SK-N-SH (cell line): ENCODE data around the gene AIFM3.

Experiments used
- EP300 ChIP-seq, 2 experiments: IDR thresholded peaks; 2 replicates each; pipeline versions ENCODE4 v1.4.0 to v1.6.1; 2012; ENCODE audit warnings: borderline replicate concordance in 1 of 2, low read depth in 1 of 2, low read length in 1 of 2
- YY1 ChIP-seq: IDR thresholded peaks from 2 replicates; pipeline ENCODE4 v1.4.0; 2012; ENCODE audit warnings: low read depth, mild to moderate bottlenecking

DNA sequence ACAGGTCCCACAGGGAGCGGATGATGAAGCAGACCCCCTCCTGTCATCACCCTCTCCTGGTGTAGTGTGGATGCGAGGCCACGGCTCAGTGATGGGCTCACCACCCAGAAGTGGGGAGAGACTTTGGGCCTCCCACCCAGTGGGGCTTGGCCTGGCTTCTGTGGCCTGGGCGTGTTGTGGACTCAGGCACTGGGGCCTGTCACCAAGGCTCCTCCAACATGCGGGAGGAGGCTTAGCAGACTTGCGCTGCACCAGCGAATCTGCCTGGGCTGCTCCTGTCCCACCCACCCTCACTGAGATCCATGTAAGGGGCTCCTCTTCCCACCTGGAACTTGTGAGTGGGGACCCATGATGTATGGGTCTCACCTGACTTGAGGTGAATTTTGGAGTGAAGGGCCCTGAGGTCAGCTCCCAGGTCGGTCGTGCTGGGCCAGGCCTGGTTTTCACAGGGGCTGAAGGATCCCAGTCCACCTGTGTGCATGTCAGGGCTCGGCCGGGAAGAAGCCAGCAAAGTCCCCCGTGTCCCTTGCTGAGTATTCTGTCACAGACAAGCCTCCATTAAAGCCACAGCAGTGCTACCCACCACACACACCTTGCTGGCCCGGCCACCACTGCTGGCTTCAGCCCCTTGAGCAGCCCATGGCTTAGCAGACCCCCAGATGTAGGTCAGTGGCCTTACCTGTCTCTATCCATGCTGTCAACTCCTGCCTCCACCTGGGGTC, 30.6 kb downstream of the AIFM3 start:
- no peak for TF ChIP-seq YY1
- no peak for TF ChIP-seq EP300 (IDR thresholded peaks at IDR 0.05; ENCODE audit: borderline replicate concordance in 1 of 2, low read depth in 1 of 2, low read length in 1 of 2)
